Brain microvascular endothelial cell (primary cell): ENCODE data around the gene ITGB3.

Source experiments
- DNase-seq: peaks from one replicate; pipeline ENCODE4 v3.0.0-alpha.2; 2020
- H3K27ac ChIP-seq: fragments of 250-450 bp; sonication (Bioruptor Pico); 2 replicates; pipeline ENCODE4 v1.5.1; 2020; ENCODE audit warnings: mild to moderate bottlenecking, moderate library complexity
- H3K27me3 ChIP-seq: fragments of 250-450 bp; sonication (Bioruptor Pico); replicated peaks from 2 replicates; pipeline ENCODE4 v1.5.1; 2020; ENCODE audit warnings: mild to moderate bottlenecking
- H3K36me3 ChIP-seq: fragments of 250-450 bp; sonication (Bioruptor Pico); replicated peaks from 2 replicates; pipeline ENCODE4 v1.5.1; 2020; ENCODE audit warnings: mild to moderate bottlenecking
- H3K4me3 ChIP-seq: 2 replicates; pipeline ENCODE4 v1.5.1; 2011; ENCODE audit warnings: low read depth, mild to moderate bottlenecking, control low read depth, low read length, moderate library complexity
- in situ Hi-C: cut with HindIII; loops from 2 replicates; pipeline ENCODE4 v1.10.0; 2017; ENCODE audit warnings: low sequenced_read_pairs, low pct_ligation_motif_present
- TF ChIP-seq, protein P1 (sequence below): IDR thresholded peaks from 2 replicates; pipeline ENCODE4 v1.5.1; 2011; ENCODE audit warnings: low read depth, mild to moderate bottlenecking, moderate library complexity, low read length, control low read depth, inconsistent platforms; ENCODE audit errors: missing control alignments

ITGB3 gene

GRCh38 chr17:47253541-47254402 lies at the start of gene ITGB3:
Gene ITGB3 (plus strand): TSS chr17:47253827. CDS start chr17:47253862, 35 bp downstream.
- DNase-seq, result peak; percentile 55
- Histone ChIP-seq H3K36me3 (no peaks in the 10 kb centered on the region), H3K27me3 (no peaks in the 10 kb centered on the region), H3K4me3 (peak within 1 kb of the TSS; percentile 79), H3K27ac (peak within 1 kb of the TSS; percentile 46)
- in situ Hi-C loops, result no loop called here
- TF ChIP-seq, protein P1, sequence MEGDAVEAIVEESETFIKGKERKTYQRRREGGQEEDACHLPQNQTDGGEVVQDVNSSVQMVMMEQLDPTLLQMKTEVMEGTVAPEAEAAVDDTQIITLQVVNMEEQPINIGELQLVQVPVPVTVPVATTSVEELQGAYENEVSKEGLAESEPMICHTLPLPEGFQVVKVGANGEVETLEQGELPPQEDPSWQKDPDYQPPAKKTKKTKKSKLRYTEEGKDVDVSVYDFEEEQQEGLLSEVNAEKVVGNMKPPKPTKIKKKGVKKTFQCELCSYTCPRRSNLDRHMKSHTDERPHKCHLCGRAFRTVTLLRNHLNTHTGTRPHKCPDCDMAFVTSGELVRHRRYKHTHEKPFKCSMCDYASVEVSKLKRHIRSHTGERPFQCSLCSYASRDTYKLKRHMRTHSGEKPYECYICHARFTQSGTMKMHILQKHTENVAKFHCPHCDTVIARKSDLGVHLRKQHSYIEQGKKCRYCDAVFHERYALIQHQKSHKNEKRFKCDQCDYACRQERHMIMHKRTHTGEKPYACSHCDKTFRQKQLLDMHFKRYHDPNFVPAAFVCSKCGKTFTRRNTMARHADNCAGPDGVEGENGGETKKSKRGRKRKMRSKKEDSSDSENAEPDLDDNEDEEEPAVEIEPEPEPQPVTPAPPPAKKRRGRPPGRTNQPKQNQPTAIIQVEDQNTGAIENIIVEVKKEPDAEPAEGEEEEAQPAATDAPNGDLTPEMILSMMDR, result peak; percentile 45

DNA sequence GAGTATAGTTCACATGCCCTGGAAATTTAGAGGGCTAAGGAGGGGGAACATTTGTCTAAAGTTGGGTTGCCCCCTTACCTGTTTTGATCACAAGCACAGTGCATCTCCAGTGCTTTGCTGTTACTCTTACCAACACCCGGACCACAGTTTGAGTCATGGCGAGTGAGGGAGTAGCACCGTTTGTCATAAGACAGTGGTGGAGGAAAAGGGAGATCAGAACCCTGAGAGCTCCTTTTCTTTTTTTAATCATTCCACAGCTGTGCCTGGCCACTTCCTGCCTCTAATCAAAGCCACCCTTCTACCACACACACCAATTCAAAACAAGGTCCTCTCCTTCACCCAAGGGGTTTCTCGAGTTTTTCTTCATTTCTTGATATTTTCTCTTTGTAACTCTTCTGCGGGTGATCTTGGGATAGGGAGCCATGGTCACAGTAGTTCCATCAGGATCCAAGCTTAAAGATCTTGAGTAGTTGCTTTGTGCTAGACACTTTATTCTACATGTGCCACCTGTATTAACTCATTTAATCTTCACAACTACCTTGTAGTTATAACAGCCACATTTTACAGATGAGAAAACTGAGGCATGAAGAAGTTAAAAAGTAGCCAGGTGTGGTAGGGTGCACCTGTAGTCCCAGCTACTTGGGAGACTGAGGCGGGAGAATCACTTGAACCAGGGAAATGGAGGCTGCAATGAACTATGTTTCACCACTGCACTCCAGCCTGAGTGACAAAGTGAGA lies 49.5 kb upstream of the ITGB3 start:
- DNase-seq, result peak; percentile 34
- in situ Hi-C loops, result no loop called here
- no peaks in the 10 kb centered on the region for H3K36me3 ChIP-seq
- TF ChIP-seq, protein P1, result no peak
- no peak overlapping the region for H3K4me3 ChIP-seq
- H3K27ac ChIP-seq, result no peak overlapping the region
- H3K27me3 ChIP-seq, result no peaks in the 10 kb centered on the region

DNA sequence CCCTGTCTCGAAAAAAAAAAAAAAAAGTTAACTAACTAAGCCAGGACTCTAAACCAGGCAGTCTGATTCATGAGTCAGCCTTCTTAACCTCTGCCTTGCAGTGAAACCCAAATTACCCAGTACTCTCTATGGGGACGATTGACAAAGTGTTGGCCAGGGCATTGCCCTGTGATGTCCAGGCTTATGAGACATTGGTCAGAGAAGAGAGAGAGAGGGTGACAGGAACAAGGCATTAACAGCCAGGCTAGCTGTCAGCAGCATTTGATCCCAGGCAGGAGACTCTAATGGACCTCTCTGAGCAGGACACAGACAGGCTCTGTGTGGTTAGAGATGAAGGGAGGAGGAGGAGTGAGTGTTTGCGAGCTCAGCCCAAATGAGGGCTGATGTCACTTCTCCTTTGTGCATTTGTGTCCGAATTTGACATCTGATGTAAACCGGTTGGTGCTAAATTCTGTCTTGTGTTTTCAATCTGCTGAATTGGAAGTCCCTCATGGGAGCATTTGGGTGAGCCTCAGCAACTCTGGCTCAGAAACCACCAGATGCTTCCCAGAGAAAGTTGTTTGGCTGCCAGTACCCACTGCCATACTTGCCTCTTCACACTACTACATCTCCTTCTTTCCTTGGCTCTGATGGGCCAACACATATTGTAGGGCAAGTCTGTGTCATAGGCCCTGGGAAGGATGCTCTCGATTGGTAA lies 48.8 kb upstream of the ITGB3 start:
- no peak overlapping the region for H3K27ac ChIP-seq
- H3K36me3 ChIP-seq, result no peaks in the 10 kb centered on the region
- no peak for DNase-seq
- H3K27me3 ChIP-seq, result no peaks in the 10 kb centered on the region
- no peak overlapping the region for H3K4me3 ChIP-seq
- TF ChIP-seq, protein P1, result no peak
- in situ Hi-C loops, result no loop called here

GRCh38 chr17:47205419-47205963 lies 48.1 kb upstream of the ITGB3 start:
- H3K27ac ChIP-seq, result no peak overlapping the region
- in situ Hi-C loops, result no loop called here
- peak; percentile 65 for DNase-seq
- no peak overlapping the region for H3K4me3 ChIP-seq
- TF ChIP-seq, protein P1, result no peak
- H3K27me3 ChIP-seq, result no peaks in the 10 kb centered on the region
- H3K36me3 ChIP-seq, result no peaks in the 10 kb centered on the region

DNA sequence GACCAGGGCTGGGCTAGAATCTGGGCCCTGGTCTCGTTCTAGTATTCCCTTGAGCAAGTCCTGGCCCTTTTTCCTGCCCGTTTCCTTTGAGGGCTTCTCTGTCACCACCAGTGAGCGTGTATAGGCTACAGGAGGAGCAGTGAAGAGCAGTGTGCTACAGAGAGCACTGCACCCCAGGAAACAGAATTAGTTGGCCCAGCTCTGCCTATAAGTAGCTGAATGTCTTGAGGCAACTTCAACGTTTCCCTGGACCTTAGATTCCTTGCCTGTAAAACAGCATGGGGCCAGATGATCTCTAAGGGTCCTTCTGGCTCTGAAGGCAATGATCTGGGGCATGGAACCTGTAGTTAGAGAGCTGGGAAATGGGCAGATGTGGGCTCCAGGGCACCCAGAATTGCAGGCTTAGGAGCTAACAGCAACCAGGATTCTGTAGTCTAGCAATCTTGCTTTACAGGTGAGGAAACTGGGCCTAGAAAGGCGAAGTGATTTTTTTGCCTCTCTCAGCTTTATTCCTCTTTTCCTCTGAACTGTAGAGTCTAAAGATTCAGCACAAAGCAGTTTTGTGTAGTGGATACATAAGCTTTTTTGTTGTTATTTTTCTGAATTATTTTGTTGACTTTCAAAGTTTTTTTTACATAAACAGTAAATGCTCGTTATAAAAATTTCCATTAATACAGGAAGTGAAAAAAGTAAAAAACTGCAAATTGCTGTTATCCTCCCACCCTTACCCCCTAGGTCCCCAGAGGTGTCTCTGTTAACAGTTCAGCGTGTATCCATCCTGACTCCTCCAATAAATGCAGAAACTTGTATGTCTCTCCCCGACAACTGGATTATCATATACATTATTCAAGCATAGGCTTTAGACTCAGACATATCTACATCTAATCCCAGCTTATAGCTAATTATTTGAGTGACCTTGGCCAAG lies 46.2 kb upstream of the ITGB3 start:
- Histone ChIP-seq H3K27ac (no peak overlapping the region), H3K36me3 (no peaks in the 10 kb centered on the region), H3K4me3 (no peak overlapping the region), H3K27me3 (no peaks in the 10 kb centered on the region)
- in situ Hi-C loops, result no loop called here
- TF ChIP-seq, protein P1, result no peak
- no peak for DNase-seq
